Measurements from ENCODE around the gene F13A1.
A peak's percentile ranks its signal among the peaks of the same experiment; 100 is the strongest.

The F13A1 gene

GRCh38 chr6:6319952-6320811 is at the start of gene F13A1:
F13A1 (minus strand) TSS chr6:6320662; CDS start chr6:6318664, 1,998 bp downstream.
- peak; percentile 5 for DNase-seq

GRCh38 chr6:6368684-6369052 is 48.2 kb upstream of the F13A1 start:
- DNase-seq = no peak

- no peak for DNase-seq
Observed at GRCh38 chr6:6368040-6368683, 47.7 kb upstream of the F13A1 start.

- DNase-seq = no peak
Observed at GRCh38 chr6:6366803-6367202, 46.3 kb upstream of the F13A1 start.

GRCh38 chr6:6365242-6365641 is 44.8 kb upstream of the F13A1 start:
- no peak for DNase-seq

- DNase-seq = no peak
Observed at GRCh38 chr6:6362056-6362840, 41.8 kb upstream of the F13A1 start.

GRCh38 chr6:6357530-6357929 is 37.1 kb upstream of the F13A1 start:
- no peak for DNase-seq

GRCh38 chr6:6357032-6357431 is 36.6 kb upstream of the F13A1 start:
- no peak for DNase-seq

GRCh38 chr6:6352772-6353171 is 32.3 kb upstream of the F13A1 start:
- no peak for DNase-seq

GRCh38 chr6:6351511-6352025 is 31.1 kb upstream of the F13A1 start:
- no peak for DNase-seq

GRCh38 chr6:6350696-6351095 is 30.2 kb upstream of the F13A1 start:
- no peak for DNase-seq

- DNase-seq = no peak
Observed at GRCh38 chr6:6348256-6348655, 27.8 kb upstream of the F13A1 start.

GRCh38 chr6:6346427-6347023 is 26.1 kb upstream of the F13A1 start:
- DNase-seq = no peak

GRCh38 chr6:6333501-6333900 is 13.0 kb upstream of the F13A1 start:
- no peak for DNase-seq

GRCh38 chr6:6332811-6333244 is 12.4 kb upstream of the F13A1 start:
- DNase-seq = no peak

- no peak for DNase-seq
Observed at GRCh38 chr6:6331946-6332601, 11.6 kb upstream of the F13A1 start.

- no peak for DNase-seq
Observed at GRCh38 chr6:6331393-6331792, 10.9 kb upstream of the F13A1 start.

- no peak for DNase-seq
Observed at GRCh38 chr6:6330407-6330806, 9.9 kb upstream of the F13A1 start.

GRCh38 chr6:6328451-6328850 is 8.0 kb upstream of the F13A1 start:
- no peak for DNase-seq

GRCh38 chr6:6323352-6323751 is 2.9 kb upstream of the F13A1 start:
- no peak for DNase-seq

GRCh38 chr6:6320901-6321300 is 439 bp upstream of the F13A1 start:
- no peak for DNase-seq

Data from stimulated activated CD4-positive, alpha-beta T cell treated with anti-CD3 and anti-CD28 coated beads, Interleukin-15, amount 100 ng/mL, for 24 hours (primary cell).